Esophagus muscularis mucosa (tissue), 4 donors: ENCODE data around the gene AKT1. TPM values are rescaled to one million over a fixed set of nuclear protein-coding genes. Genes with fewer than 3 reads are reported as not detected.

Source experiments
- DNase-seq: peaks from one replicate; pipeline ENCODE4 v3.0.0-alpha.2; 2017; ENCODE audit errors: extremely low spot score
- H3K27ac ChIP-seq, 4 donors: fragments of 200-600 bp; sonication (generic); replicated peaks in 1 of 4; 1 replicate in 3 of 4; 2 replicates in 1 of 4; pipeline ENCODE4 v1.5.1; 2016 to 2019; ENCODE audit warnings: mild to moderate bottlenecking in 1 of 4
- H3K27me3 ChIP-seq, 4 donors: fragments of 200-600 bp; sonication (generic); one replicate each; pipeline versions ENCODE4 v1.5.1 to v1.6.0; 2016 to 2019
- H3K36me3 ChIP-seq, 4 donors: fragments of 200-600 bp; sonication (generic); one replicate each; pipeline ENCODE4 v1.5.1; 2016 to 2019
- H3K4me1 ChIP-seq, 4 donors: fragments of 200-600 bp; sonication (generic); one replicate each; pipeline ENCODE4 v1.5.1; 2016 to 2019
- H3K4me3 ChIP-seq, 4 donors: fragments of 200-600 bp; sonication (generic); 1 replicate in 2 of 4; 2 replicates in 2 of 4; pipeline ENCODE4 v1.5.1; 2016 to 2019; ENCODE audit warnings: mild to moderate bottlenecking in 4 of 4, moderate library complexity in 1 of 4
- H3K9me3 ChIP-seq, 4 donors: fragments of 200-600 bp; sonication (generic); 1 replicate in 3 of 4; 2 replicates in 1 of 4; pipeline ENCODE4 v1.5.1; 2016 to 2019
- EP300 ChIP-seq: sonication (generic); formaldehyde crosslinking; IDR thresholded peaks from one replicate; pipeline ENCODE4 v1.6.1; 2017; ENCODE audit warnings: antibody characterized with exemption
- POLR2A ChIP-seq: fragments of 450-650 bp; IDR thresholded peaks from one replicate; pipeline ENCODE4 v1.6.1; 2017; ENCODE audit warnings: antibody characterized with exemption, moderate library complexity, mild to moderate bottlenecking, low read depth
- POLR2AphosphoS5 ChIP-seq, 2 donors: sonication (generic); formaldehyde crosslinking; IDR thresholded peaks; one replicate each; pipeline ENCODE4 v1.6.1; 2017; ENCODE audit warnings: antibody characterized with exemption in 2 of 2
- WGBS: methylation state at CpG from one replicate; pipeline ENCODE4 v1.1.5; 2018; 5-methylcytosine and 5-hydroxymethylcytosine counted together
- intact Hi-C: fragments of 100-400 bp; cut with DNase I; formaldehyde crosslinking; loops from one replicate; pipeline ENCODE4 v1.15.1; 2023
- total RNA-seq, 4 donors: library from RNA; depleted of rRNA; stranded (reverse); fragments of >200 nt; gene quantifications; one replicate each; pipeline versions ENCODE4 v1.1.0 to v1.2.1, GENCODE V29; 2016
- TF ChIP-seq, protein P1 (sequence below), 3 experiments: fragments of 200-600 bp in 2 of 3; fragments of 450-650 bp in 1 of 3; sonication (generic) in 2 of 3; IDR thresholded peaks; one replicate each; pipeline ENCODE4 v1.5.1; 2017 to 2019; ENCODE audit warnings: antibody characterized with exemption in 3 of 3, mild to moderate bottlenecking in 2 of 3, moderate library complexity in 1 of 3

Gene AKT1
- total RNA-seq, 4 donors from 2014 or later = 162 to 267 (median 187) TPM

DNA sequence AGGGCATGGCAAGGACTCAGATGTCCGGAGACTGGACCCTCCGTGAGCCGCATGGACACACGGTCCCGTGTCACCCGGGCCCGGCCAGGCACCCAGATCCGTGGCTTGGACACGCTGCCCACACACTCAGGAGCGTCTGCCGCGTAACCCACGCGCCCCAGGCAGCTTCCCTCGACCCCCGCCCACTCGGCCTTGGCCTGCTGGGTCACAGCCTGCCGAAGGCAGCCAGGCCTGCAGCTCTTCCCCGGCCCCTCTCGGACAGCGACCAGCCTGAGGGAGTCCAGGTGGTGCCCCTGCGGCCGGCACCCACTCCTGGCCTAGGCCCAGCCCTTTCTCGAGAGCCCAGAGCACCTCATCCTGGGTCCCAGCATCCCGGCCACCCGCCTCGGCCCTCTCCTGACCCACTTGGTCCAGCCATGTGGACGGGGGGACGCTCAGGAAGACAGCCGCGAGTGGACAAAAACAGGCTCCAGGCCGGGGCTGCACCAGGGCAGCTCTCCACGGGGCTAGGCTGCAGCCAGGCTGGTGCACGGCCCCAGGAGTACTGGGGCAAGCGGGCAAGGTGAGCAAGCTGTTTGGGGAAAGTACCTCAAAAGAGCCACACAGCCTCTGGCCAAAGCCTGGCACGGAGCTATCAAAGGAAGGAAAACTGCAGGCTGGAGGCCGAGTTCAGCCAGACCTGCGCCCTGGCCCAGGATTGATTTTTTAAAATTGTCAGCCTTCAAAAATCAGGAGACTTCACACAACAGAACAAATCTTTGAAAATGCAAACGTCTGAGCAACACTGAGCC lies 6.5 kb downstream of the AKT1 start:
- intact Hi-C loops = no loop called here
- TF ChIP-seq POLR2A (no peak), POLR2AphosphoS5 (IDR thresholded peaks at IDR 0.05) (no peak), EP300 (no peak)
- TF ChIP-seq, protein P1, sequence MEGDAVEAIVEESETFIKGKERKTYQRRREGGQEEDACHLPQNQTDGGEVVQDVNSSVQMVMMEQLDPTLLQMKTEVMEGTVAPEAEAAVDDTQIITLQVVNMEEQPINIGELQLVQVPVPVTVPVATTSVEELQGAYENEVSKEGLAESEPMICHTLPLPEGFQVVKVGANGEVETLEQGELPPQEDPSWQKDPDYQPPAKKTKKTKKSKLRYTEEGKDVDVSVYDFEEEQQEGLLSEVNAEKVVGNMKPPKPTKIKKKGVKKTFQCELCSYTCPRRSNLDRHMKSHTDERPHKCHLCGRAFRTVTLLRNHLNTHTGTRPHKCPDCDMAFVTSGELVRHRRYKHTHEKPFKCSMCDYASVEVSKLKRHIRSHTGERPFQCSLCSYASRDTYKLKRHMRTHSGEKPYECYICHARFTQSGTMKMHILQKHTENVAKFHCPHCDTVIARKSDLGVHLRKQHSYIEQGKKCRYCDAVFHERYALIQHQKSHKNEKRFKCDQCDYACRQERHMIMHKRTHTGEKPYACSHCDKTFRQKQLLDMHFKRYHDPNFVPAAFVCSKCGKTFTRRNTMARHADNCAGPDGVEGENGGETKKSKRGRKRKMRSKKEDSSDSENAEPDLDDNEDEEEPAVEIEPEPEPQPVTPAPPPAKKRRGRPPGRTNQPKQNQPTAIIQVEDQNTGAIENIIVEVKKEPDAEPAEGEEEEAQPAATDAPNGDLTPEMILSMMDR (IDR thresholded peaks at IDR 0.05) = no peak
- WGBS = 80% methylated on average over 24 of the region's 39 CpGs
- H3K36me3 ChIP-seq = peaks cover 6 to 75% (median 60%) of the 10 kb centered on the region in 4 donors
- H3K9me3 ChIP-seq = no peaks in the 10 kb centered on the region
- H3K4me1 ChIP-seq = peaks cover 36 to 100% (median 92%) of the 10 kb centered on the region in 4 donors
- no peak overlapping the region for H3K27ac ChIP-seq
- no peaks in the 10 kb centered on the region for H3K27me3 ChIP-seq
- no peak overlapping the region for H3K4me3 ChIP-seq
- DNase-seq = no peak

DNA sequence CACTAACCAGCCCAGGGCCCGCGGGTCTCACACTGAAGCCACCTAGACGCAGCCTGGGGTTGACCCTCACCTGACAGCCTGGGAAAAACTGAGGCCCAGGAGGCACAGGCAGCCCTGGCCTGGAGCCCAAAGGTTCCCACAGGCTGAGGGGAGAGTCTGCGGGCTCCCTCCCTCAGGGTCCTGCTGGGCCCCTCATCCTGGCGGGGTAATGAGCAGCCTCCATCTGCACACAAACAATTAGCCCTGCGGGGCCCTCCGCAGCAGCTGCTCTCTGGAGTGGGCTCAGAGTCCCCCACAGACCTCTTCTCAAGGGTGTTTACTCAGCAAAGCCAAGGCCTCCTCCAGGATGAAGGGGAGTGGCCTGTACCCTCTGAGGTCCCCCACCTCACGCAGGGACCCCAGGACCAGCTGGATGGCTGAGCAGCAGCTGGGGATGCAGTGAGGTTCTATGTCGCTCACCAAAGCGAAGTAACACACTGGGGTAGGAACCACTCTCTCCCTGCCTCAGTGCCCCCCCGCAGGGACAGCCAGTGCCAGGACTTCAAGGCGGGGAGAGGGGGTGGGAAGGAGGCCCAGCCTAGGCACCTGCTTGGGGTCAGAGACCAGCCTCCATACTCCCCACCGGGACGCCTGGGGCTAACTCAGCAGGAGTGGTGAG lies 7.3 kb downstream of the AKT1 start:
- DNase-seq = no peak
- intact Hi-C loops = no loop called here
- Histone ChIP-seq H3K4me1 (peaks cover 29 to 99% (median 91%) of the 10 kb centered on the region in 4 donors), H3K9me3 (no peaks in the 10 kb centered on the region), H3K4me3 (no peak overlapping the region), H3K36me3 (peaks cover 6 to 77% (median 64%) of the 10 kb centered on the region in 4 donors), H3K27ac (peak overlapping the region in 2 of 4 donors; percentile 21 to 34), H3K27me3 (no peaks in the 10 kb centered on the region)
- TF ChIP-seq POLR2AphosphoS5 (IDR thresholded peaks at IDR 0.05) (no peak), EP300 (no peak), POLR2A (no peak)
- TF ChIP-seq, protein P1 (IDR thresholded peaks at IDR 0.05) = no peak
- 80% methylated on average over 3 of the region's 14 CpGs for WGBS

DNA sequence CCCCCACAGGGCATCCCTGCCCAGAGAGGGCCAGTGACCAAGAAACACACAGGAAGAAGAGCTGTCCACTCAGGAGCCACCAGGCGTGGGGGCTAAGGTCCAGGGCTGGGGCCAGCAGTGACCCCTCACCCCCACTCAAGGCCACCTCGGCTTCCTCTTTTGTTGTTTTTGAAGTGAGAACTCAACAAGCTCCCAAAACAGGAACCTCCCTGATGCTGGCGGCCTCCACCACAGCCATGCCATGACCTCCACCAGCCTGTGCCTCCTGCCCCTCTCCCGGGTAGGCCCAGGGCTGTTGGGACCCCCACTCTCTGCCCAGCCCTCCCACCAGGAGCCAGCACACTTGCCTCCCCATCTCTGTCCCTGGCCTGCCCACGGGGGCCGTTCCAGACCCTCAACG lies 7.8 kb downstream of the AKT1 start:
- Histone ChIP-seq H3K4me3 (no peak overlapping the region), H3K27me3 (no peaks in the 10 kb centered on the region), H3K9me3 (no peaks in the 10 kb centered on the region), H3K4me1 (peaks cover 23 to 99% (median 88%) of the 10 kb centered on the region in 4 donors), H3K27ac (peak overlapping the region in 2 of 4 donors; percentile 21 to 34), H3K36me3 (peaks cover 6 to 81% (median 66%) of the 10 kb centered on the region in 4 donors)
- no peak for DNase-seq
- TF ChIP-seq POLR2AphosphoS5 (IDR thresholded peaks at IDR 0.05) (no peak), POLR2A (no peak), EP300 (no peak)
- TF ChIP-seq, protein P1 (IDR thresholded peaks at IDR 0.05) = no peak
- WGBS = 84% methylated on average over 4 of the region's 7 CpGs
- intact Hi-C loops = no loop called here

DNA sequence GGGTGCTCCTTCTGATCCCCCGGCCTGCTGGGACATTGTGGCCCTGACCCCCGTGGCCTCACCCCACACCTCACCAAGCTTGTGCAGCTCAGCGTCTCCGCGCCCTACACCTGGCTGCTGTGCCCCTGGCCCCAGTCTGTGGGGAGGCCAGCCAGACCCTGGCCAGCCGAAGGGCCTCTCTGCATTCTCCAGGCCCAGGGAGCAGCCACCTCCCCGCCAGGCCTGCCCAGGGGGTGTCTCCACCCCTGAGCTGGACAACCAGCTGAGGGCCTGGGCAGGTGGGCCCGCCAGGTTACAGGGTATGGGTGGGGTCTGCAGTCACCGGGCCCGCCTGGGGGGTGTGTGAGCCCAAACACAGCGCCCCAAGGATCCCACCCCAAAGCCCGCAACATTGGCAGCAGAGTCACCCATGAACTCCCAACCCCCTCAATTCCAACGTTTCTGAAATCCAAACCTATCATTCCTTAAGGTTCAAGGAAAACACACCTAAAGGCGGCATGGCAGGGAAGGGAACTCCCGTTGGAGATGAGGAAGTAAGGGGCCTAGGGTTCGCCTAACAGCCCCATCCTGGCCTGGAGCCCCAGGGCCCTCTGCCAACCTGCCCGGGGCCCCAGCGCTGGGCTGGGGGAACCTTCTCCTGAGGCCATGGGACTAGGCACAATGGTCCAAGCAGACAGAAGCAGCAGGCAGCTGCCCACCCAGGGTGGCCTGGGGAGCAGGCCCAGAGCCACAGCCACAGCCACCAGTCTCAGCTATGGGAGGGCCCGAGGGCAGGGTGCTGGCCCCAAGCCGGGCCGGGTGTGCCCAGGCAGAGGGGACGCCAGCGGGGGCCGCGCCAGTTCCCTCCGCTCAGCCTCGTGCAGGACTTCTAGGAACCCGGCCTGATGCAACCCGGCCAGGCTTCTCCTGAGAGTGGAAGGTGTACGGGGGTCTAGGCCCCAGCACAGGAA lies 8.5 kb downstream of the AKT1 start:
- H3K27ac ChIP-seq = peak overlapping the region in 2 of 4 donors; percentile 21 to 34
- WGBS = 70% methylated on average over 11 of the region's 30 CpGs

More for the DNA sequence above, 8.5 kb downstream of the AKT1 start:
- intact Hi-C loops = no loop called here
- Histone ChIP-seq H3K36me3 (peaks cover 6 to 83% (median 64%) of the 10 kb centered on the region in 4 donors), H3K9me3 (no peaks in the 10 kb centered on the region), H3K4me1 (peaks cover 16 to 99% (median 88%) of the 10 kb centered on the region in 4 donors), H3K4me3 (no peak overlapping the region), H3K27me3 (no peaks in the 10 kb centered on the region)
- TF ChIP-seq EP300 (no peak), POLR2A (no peak)
- DNase-seq = no peak
